DOHH2 (cell line): ENCODE results near the gene TEDDM1.
"Not testable (repeated sequence)": the region's sequence is repeated elsewhere in the genome, so short reads cannot be mapped to it uniquely, and the experiment has no call there.

Experiments used
- H3F3A ChIP-seq: fragments of 200-600 bp; sonication (generic), shearing (Covaris generic); 2 replicates; pipeline ENCODE4 v1.6.0; 2016; ENCODE audit warnings: antibody characterized with exemption, mild to moderate bottlenecking; ENCODE audit not compliant: control insufficient read depth, insufficient read depth
- H3K27ac ChIP-seq: fragments of 200-600 bp; sonication (generic); 2 replicates; pipeline ENCODE4 v1.5.1; 2014; ENCODE audit warnings: low read depth, mild to moderate bottlenecking, low read length, moderate library complexity
- H3K27me3 ChIP-seq: fragments of 200-600 bp; sonication (generic); 2 replicates; pipeline ENCODE4 v1.6.1; 2014; ENCODE audit warnings: mild to moderate bottlenecking, low read length, mixed read lengths; ENCODE audit not compliant: control insufficient read depth
- H3K36me3 ChIP-seq: fragments of 200-600 bp; sonication (generic); 2 replicates; pipeline ENCODE4 v1.6.1; 2014; ENCODE audit warnings: mild to moderate bottlenecking, low read length, moderate library complexity, mixed read lengths; ENCODE audit not compliant: control insufficient read depth
- H3K4me1 ChIP-seq: fragments of 200-600 bp; sonication (generic); 2 replicates; pipeline ENCODE4 v1.6.1; 2014; ENCODE audit warnings: mild to moderate bottlenecking, low read length, mixed read lengths; ENCODE audit not compliant: control insufficient read depth
- H3K4me2 ChIP-seq: fragments of 200-600 bp; sonication (generic); 2 replicates; pipeline ENCODE4 v1.6.0; 2014; ENCODE audit warnings: mild to moderate bottlenecking, low read length, moderate library complexity
- H3K4me3 ChIP-seq: fragments of 200-600 bp; sonication (generic); 2 replicates; pipeline ENCODE4 v1.5.1; 2014; ENCODE audit warnings: mild to moderate bottlenecking, low read length, mixed read lengths
- H3K79me2 ChIP-seq: fragments of 200-600 bp; sonication (generic); 2 replicates; pipeline ENCODE4 v1.6.1; 2014; ENCODE audit warnings: mild to moderate bottlenecking, low read length, mixed read lengths; ENCODE audit not compliant: control insufficient read depth
- H3K9me2 ChIP-seq: fragments of 200-600 bp; sonication (generic); replicated peaks from 2 replicates; pipeline ENCODE4 v1.6.1; 2014; ENCODE audit warnings: mild to moderate bottlenecking, low read length, mixed read lengths; ENCODE audit not compliant: control insufficient read depth
- H3K9me3 ChIP-seq: fragments of 200-600 bp; sonication (generic); 2 replicates; pipeline ENCODE4 v1.6.1; 2014; ENCODE audit warnings: antibody characterized with exemption, low read length, mixed read lengths; ENCODE audit not compliant: control insufficient read depth, insufficient read depth
- H4K20me1 ChIP-seq: fragments of 200-600 bp; sonication (generic); 2 replicates; pipeline ENCODE4 v1.6.0; 2014; ENCODE audit warnings: low read depth, mild to moderate bottlenecking, antibody characterized with exemption, low read length, moderate library complexity; ENCODE audit not compliant: control insufficient read depth, insufficient read depth
- CTCF ChIP-seq: fragments of 200-600 bp; sonication (generic); IDR thresholded peaks from one replicate; pipeline ENCODE4 v1.5.1; 2014; ENCODE audit warnings: antibody characterized with exemption, mild to moderate bottlenecking, low read depth, low read length; ENCODE audit not compliant: poor library complexity, severe bottlenecking
- EZH2phosphoT487 ChIP-seq: fragments of 200-600 bp; sonication (generic); IDR thresholded peaks from 2 replicates; pipeline ENCODE4 v1.6.1; 2017; ENCODE audit warnings: borderline replicate concordance, mild to moderate bottlenecking, antibody characterized with exemption, low read length, moderate library complexity, mixed read lengths

Gene TEDDM1

GRCh38 chr1:182400567-182400966 is at the start of gene TEDDM1:
Gene TEDDM1 (minus strand): TSS chr1:182400667. CDS start chr1:182400485, 182 bp downstream.
- H3K9me3 ChIP-seq: no peaks in the 10 kb centered on the region
- H4K20me1 ChIP-seq: no peaks in the 10 kb centered on the region
- no peaks in the 10 kb centered on the region for H3K4me1 ChIP-seq
- H3K4me3 ChIP-seq: no peak within 1 kb of the TSS
- TF ChIP-seq CTCF (no peak), EZH2phosphoT487 (no peak)
- H3K9me2 ChIP-seq: no peaks in the 10 kb centered on the region
- no peaks in the 10 kb centered on the region for H3K36me3 ChIP-seq
- no peak within 1 kb of the TSS for H3K4me2 ChIP-seq
- peaks cover 10% of the 10 kb centered on the region for H3K27me3 ChIP-seq
- no peak within 1 kb of the TSS for H3K27ac ChIP-seq
- H3K79me2 ChIP-seq: no peaks in the 10 kb centered on the region
- H3F3A ChIP-seq: no peaks in the 10 kb centered on the region

- Histone ChIP-seq H3K9me3 (no peaks in the 10 kb centered on the region), H3K27me3 (0 out of 2 replicates have a peak, but pooled peaks cover 5% of the 10 kb centered on the region), H3F3A (no peaks in the 10 kb centered on the region), H3K4me2 (no peak within 1 kb of the TSS), H3K4me3 (no peak within 1 kb of the TSS), H3K36me3 (no peaks in the 10 kb centered on the region), H3K79me2 (no peaks in the 10 kb centered on the region), H3K4me1 (no peaks in the 10 kb centered on the region), H4K20me1 (no peaks in the 10 kb centered on the region), H3K9me2 (no peaks in the 10 kb centered on the region), H3K27ac (no peak within 1 kb of the TSS)
- TF ChIP-seq EZH2phosphoT487: no peak
- TF ChIP-seq CTCF: no peak
These were observed 49.6 kb upstream of the TEDDM1 start, which contains the start of gene RGSL1 for GRCh38 chr1:182450087-182450486. Gene RGSL1 (plus strand): TSS chr1:182450146. CDS start chr1:182450166, 20 bp downstream.

GRCh38 chr1:182447660-182448059 is 47.2 kb upstream of the TEDDM1 start:
- Histone ChIP-seq H3K4me3 (no peak overlapping the region), H4K20me1 (no peaks in the 10 kb centered on the region), H3K27me3 (no peaks in the 10 kb centered on the region; the same call in 1 of the 2 replicates), H3K9me3 (no peaks in the 10 kb centered on the region), H3K4me1 (no peaks in the 10 kb centered on the region), H3K79me2 (no peaks in the 10 kb centered on the region), H3K27ac (no peak overlapping the region), H3F3A (no peaks in the 10 kb centered on the region), H3K9me2 (no peaks in the 10 kb centered on the region), H3K36me3 (no peaks in the 10 kb centered on the region), H3K4me2 (no peak overlapping the region)
- TF ChIP-seq EZH2phosphoT487: no peak
- TF ChIP-seq CTCF: no peak

GRCh38 chr1:182447124-182447523 is 46.7 kb upstream of the TEDDM1 start:
- not testable (repeated sequence) for H3K36me3 ChIP-seq, H3F3A ChIP-seq, H3K79me2 ChIP-seq, H3K27ac ChIP-seq, H3K4me1 ChIP-seq, H3K9me3 ChIP-seq, H3K4me3 ChIP-seq, H3K27me3 ChIP-seq, H3K4me2 ChIP-seq, H3K9me2 ChIP-seq, H4K20me1 ChIP-seq
